HCT116 (cell line): Measurements from ENCODE around the gene RRP12.

Experiments
- JUND ChIP-seq: IDR thresholded peaks from 2 replicates; pipeline ENCODE4 v1.6.1; 2012
- POLR2AphosphoS5 ChIP-seq: IDR thresholded peaks from 2 replicates; pipeline ENCODE4 v1.6.1; 2011; ENCODE audit warnings: mild to moderate bottlenecking, low read depth, low read length, moderate library complexity
- RAD21 ChIP-seq: IDR thresholded peaks from 2 replicates; pipeline ENCODE4 v1.6.1; 2012; ENCODE audit warnings: low read depth, mild to moderate bottlenecking
- REST ChIP-seq: IDR thresholded peaks from 2 replicates; pipeline ENCODE4 v1.6.1; 2012; ENCODE audit warnings: low read depth
- ZBTB33 ChIP-seq: IDR thresholded peaks from 2 replicates; pipeline ENCODE4 v1.6.1; 2011; ENCODE audit warnings: mild to moderate bottlenecking, low read length, moderate library complexity; ENCODE audit not compliant: insufficient replicate concordance; ENCODE audit errors: extremely low read depth
- TF ChIP-seq, protein P1 (sequence below), 3 experiments: fragments of 200-600 bp in 1 of 3; sonication (generic) in 1 of 3; IDR thresholded peaks in 2 of 3; conservative IDR thresholded peaks in 1 of 3; 2 replicates each; pipeline ENCODE4 v1.5.1; 2012 to 2017; ENCODE audit warnings: low read depth in 2 of 3, low read length in 2 of 3, antibody characterized with exemption in 1 of 3, borderline replicate concordance in 1 of 3, control low read depth in 1 of 3, mild to moderate bottlenecking in 1 of 3, mixed read lengths in 1 of 3, mixed run types in 1 of 3, moderate library complexity in 1 of 3; ENCODE audit not compliant: insufficient read depth in 1 of 3

- TF ChIP-seq, protein P1, sequence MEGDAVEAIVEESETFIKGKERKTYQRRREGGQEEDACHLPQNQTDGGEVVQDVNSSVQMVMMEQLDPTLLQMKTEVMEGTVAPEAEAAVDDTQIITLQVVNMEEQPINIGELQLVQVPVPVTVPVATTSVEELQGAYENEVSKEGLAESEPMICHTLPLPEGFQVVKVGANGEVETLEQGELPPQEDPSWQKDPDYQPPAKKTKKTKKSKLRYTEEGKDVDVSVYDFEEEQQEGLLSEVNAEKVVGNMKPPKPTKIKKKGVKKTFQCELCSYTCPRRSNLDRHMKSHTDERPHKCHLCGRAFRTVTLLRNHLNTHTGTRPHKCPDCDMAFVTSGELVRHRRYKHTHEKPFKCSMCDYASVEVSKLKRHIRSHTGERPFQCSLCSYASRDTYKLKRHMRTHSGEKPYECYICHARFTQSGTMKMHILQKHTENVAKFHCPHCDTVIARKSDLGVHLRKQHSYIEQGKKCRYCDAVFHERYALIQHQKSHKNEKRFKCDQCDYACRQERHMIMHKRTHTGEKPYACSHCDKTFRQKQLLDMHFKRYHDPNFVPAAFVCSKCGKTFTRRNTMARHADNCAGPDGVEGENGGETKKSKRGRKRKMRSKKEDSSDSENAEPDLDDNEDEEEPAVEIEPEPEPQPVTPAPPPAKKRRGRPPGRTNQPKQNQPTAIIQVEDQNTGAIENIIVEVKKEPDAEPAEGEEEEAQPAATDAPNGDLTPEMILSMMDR (IDR thresholded peaks at IDR 0.05 in 2 of 3, conservative IDR thresholded peaks at IDR 0.05 in 1 of 3; ENCODE audit: borderline replicate concordance in 1 of 3, insufficient read depth in 1 of 3, low read depth in 2 of 3, low read length in 2 of 3), result no peak
- no peak for TF ChIP-seq JUND
- TF ChIP-seq ZBTB33, result no peak
- TF ChIP-seq POLR2AphosphoS5, result no peak
- no peak for TF ChIP-seq REST
- no peak for TF ChIP-seq RAD21
These were observed 15.6 kb downstream of the RRP12 start for GRCh38 chr10:97385565-97385964.
